ENCODE data around the gene PRPSAP2.
A peak's percentile ranks its signal among the peaks of the same experiment; 100 is the strongest.

Gene PRPSAP2

GRCh38 chr17:18949566-18949965, 91.6 kb downstream of the PRPSAP2 start:
- ATAC-seq (ENCODE audit: low read depth): no peak

GRCh38 chr17:18950346-18950745, 92.4 kb downstream of the PRPSAP2 start:
- TF ChIP-seq, protein P1, sequence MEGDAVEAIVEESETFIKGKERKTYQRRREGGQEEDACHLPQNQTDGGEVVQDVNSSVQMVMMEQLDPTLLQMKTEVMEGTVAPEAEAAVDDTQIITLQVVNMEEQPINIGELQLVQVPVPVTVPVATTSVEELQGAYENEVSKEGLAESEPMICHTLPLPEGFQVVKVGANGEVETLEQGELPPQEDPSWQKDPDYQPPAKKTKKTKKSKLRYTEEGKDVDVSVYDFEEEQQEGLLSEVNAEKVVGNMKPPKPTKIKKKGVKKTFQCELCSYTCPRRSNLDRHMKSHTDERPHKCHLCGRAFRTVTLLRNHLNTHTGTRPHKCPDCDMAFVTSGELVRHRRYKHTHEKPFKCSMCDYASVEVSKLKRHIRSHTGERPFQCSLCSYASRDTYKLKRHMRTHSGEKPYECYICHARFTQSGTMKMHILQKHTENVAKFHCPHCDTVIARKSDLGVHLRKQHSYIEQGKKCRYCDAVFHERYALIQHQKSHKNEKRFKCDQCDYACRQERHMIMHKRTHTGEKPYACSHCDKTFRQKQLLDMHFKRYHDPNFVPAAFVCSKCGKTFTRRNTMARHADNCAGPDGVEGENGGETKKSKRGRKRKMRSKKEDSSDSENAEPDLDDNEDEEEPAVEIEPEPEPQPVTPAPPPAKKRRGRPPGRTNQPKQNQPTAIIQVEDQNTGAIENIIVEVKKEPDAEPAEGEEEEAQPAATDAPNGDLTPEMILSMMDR (IDR thresholded peaks at IDR 0.05; ENCODE audit: poor library complexity, severe bottlenecking): no peak
- DNase-seq (ENCODE audit: low spot score) (no peak), ATAC-seq (ENCODE audit: low read depth) (no peak)
- no peak overlapping the region for H3K4me3 ChIP-seq (ENCODE audit: severe bottlenecking)
- H3K27ac ChIP-seq (ENCODE audit: poor library complexity, severe bottlenecking): no peak overlapping the region
- no peaks in the 10 kb centered on the region for H3K9me3 ChIP-seq (ENCODE audit: severe bottlenecking)
- no peaks in the 10 kb centered on the region for H3K4me1 ChIP-seq (ENCODE audit: insufficient read depth, poor library complexity, severe bottlenecking)
- H3K27me3 ChIP-seq (ENCODE audit: insufficient read depth, poor library complexity, severe bottlenecking): no peaks in the 10 kb centered on the region
- H3K36me3 ChIP-seq (ENCODE audit: low read depth): no peaks in the 10 kb centered on the region

More at GRCh38 chr17:18949566-18949965, 91.6 kb downstream of the PRPSAP2 start:
- no peak overlapping the region for H3K4me3 ChIP-seq (ENCODE audit: severe bottlenecking)
- no peaks in the 10 kb centered on the region for H3K27me3 ChIP-seq (ENCODE audit: insufficient read depth, poor library complexity, severe bottlenecking)
- no peaks in the 10 kb centered on the region for H3K36me3 ChIP-seq (ENCODE audit: low read depth)
- TF ChIP-seq, protein P1 (IDR thresholded peaks at IDR 0.05; ENCODE audit: poor library complexity, severe bottlenecking): no peak
- DNase-seq (ENCODE audit: low spot score): no peak
- H3K27ac ChIP-seq (ENCODE audit: poor library complexity, severe bottlenecking): no peak overlapping the region
- no peaks in the 10 kb centered on the region for H3K9me3 ChIP-seq (ENCODE audit: severe bottlenecking)
- no peaks in the 10 kb centered on the region for H3K4me1 ChIP-seq (ENCODE audit: insufficient read depth, poor library complexity, severe bottlenecking)

DNA sequence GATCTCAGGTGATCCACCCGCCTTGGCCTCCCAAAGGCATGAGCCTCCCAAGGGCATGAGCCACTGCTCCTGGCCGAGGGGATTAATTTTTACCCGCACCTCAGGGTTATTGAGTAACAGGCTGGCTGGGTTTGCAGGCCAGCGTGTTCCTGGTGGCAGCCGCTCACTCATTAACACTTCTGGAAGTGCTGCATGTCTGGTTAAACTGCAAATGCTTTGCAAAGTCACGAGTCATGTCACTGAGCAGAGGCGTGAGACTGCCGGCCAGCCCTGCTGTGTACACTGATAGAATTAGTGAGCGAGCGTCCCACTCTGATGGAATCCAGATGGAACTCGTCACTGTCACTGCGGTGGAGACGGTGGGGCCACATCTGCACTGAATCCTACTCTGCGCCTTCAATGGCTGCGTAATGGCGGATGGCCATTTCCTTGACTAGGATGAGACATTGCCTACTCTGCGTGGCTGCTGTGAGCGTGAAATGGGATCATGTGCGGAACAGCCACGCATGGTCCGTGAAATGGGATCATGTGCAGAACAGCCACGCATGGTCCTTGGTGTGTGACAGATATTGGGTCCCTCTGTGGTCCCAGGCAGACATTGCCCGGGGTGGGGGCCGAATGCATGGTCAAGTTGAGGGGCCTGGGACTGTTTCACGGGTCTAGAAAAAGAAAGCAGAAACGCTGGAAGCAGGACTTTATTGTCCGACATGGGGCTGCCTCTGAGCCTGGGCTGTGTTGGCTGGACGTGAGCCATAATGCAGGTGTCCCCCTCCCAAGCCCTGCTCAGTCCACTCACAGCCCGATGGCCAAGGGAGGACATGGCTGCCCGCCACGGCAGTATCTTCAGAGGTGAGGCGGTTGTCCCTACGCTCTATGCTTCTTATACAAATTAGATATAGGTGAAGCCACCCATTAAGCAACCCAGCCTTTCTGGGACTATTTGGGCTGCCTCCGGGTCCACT, 93.3 kb downstream of the PRPSAP2 start:
- H3K4me3 ChIP-seq (ENCODE audit: severe bottlenecking): no peak overlapping the region
- ATAC-seq (ENCODE audit: low read depth) (no peak), DNase-seq (ENCODE audit: low spot score) (no peak)
- H3K27ac ChIP-seq (ENCODE audit: poor library complexity, severe bottlenecking): no peak overlapping the region
- H3K27me3 ChIP-seq (ENCODE audit: insufficient read depth, poor library complexity, severe bottlenecking): no peaks in the 10 kb centered on the region
- H3K4me1 ChIP-seq (ENCODE audit: insufficient read depth, poor library complexity, severe bottlenecking): no peaks in the 10 kb centered on the region
- no peaks in the 10 kb centered on the region for H3K9me3 ChIP-seq (ENCODE audit: severe bottlenecking)
- TF ChIP-seq, protein P1 (IDR thresholded peaks at IDR 0.05; ENCODE audit: poor library complexity, severe bottlenecking): no peak
- H3K36me3 ChIP-seq (ENCODE audit: low read depth): no peaks in the 10 kb centered on the region

- Histone ChIP-seq H3K9me3 (ENCODE audit: severe bottlenecking) (no peaks in the 10 kb centered on the region), H3K4me3 (ENCODE audit: severe bottlenecking) (no peak within 1 kb of the TSS), H3K27ac (ENCODE audit: poor library complexity, severe bottlenecking) (no peak within 1 kb of the TSS), H3K36me3 (ENCODE audit: low read depth) (no peaks in the 10 kb centered on the region), H3K27me3 (ENCODE audit: insufficient read depth, poor library complexity, severe bottlenecking) (no peaks in the 10 kb centered on the region), H3K4me1 (ENCODE audit: insufficient read depth, poor library complexity, severe bottlenecking) (no peaks in the 10 kb centered on the region)
- peak; percentile 60; the same call in 1 of the 3 replicates for ATAC-seq (ENCODE audit: low read depth)
- DNase-seq (ENCODE audit: low spot score): no peak
- TF ChIP-seq, protein P1 (IDR thresholded peaks at IDR 0.05; ENCODE audit: poor library complexity, severe bottlenecking): peak; percentile 24
Observed at GRCh38 chr17:18951941-18952842, 94.3 kb downstream of the PRPSAP2 start, which contains the start of gene SLC5A10. SLC5A10 (plus strand) TSS chr17:18952165; CDS start chr17:18952206, 41 bp downstream.
